K562 (cell line): ENCODE results near the gene POU2F1. TPM values are rescaled to one million over a fixed set of nuclear protein-coding genes. Genes with fewer than 3 reads are reported as not detected.

ENCODE experiments used
- ARID1B ChIP-seq: fragments of 450-650 bp; IDR thresholded peaks from 2 replicates; pipeline ENCODE4 v1.6.1; 2016; ENCODE audit warnings: antibody characterized with exemption, mild to moderate bottlenecking, inconsistent platforms
- BACH1 ChIP-seq: fragments of 200-800 bp; sonication (Bioruptor generic); IDR thresholded peaks from 2 replicates; pipeline ENCODE4 v1.6.1; 2016; ENCODE audit warnings: missing genetic modification characterization, missing compliant biosample characterization
- BHLHE40 ChIP-seq: IDR thresholded peaks from 2 replicates; pipeline ENCODE4 v1.6.1; 2011; ENCODE audit warnings: low read length, improper control_type of control experiment
- BRD9 ChIP-seq: fragments of 450-650 bp; IDR thresholded peaks from 2 replicates; pipeline ENCODE4 v1.6.1; 2018; ENCODE audit warnings: low read depth; ENCODE audit not compliant: partially characterized antibody
- CCNT2 ChIP-seq: IDR thresholded peaks from 2 replicates; pipeline ENCODE4 v1.6.1; 2011; ENCODE audit warnings: borderline replicate concordance, low read depth, mild to moderate bottlenecking, moderate library complexity, mixed read lengths, low read length; ENCODE audit not compliant: insufficient read length; ENCODE audit errors: extremely low read depth
- ERF ChIP-seq: fragments of 450-650 bp; formaldehyde crosslinking; IDR thresholded peaks from 2 replicates; pipeline ENCODE4 v1.4.0; 2020; ENCODE audit warnings: mild to moderate bottlenecking, mixed read lengths
- ETV1 ChIP-seq: fragments of 450-650 bp; conservative IDR thresholded peaks from 2 replicates; pipeline ENCODE4 v1.6.1; 2016; ENCODE audit warnings: missing genetic modification characterization, control low read depth, low read depth, missing compliant biosample characterization
- ETV6 ChIP-seq, 3 experiments: fragments of 150-350 bp in 1 of 3; sonication (generic) in 1 of 3; formaldehyde crosslinking in 1 of 3; IDR thresholded peaks; 2 replicates each; pipeline versions ENCODE4 v1.6.1 to v1.8.0; 2014 to 2022; ENCODE audit warnings: borderline replicate concordance in 2 of 3, low read depth in 2 of 3, antibody characterized with exemption in 1 of 3, low read length in 1 of 3, mild to moderate bottlenecking in 1 of 3, missing genetic modification reagents in 1 of 3
- FOSL1 ChIP-seq: fragments of 200-800 bp; sonication (Bioruptor generic); conservative IDR thresholded peaks from 2 replicates; pipeline ENCODE4 v1.6.1; 2016; ENCODE audit warnings: missing genetic modification characterization, missing compliant biosample characterization
- GABPB1 ChIP-seq: sonication (generic); formaldehyde crosslinking; IDR thresholded peaks from 2 replicates; pipeline ENCODE4 v1.8.0; 2022; ENCODE audit warnings: mild to moderate bottlenecking, missing genetic modification reagents
- HIVEP1 ChIP-seq: fragments of 250-450 bp; sonication (Bioruptor Pico); IDR thresholded peaks from 2 replicates; pipeline ENCODE4 v1.4.0; 2020; ENCODE audit warnings: mild to moderate bottlenecking
- MAX ChIP-seq: sonication (generic); formaldehyde crosslinking; IDR thresholded peaks from 2 replicates; pipeline ENCODE4 v1.9.0; 2022; ENCODE audit warnings: mild to moderate bottlenecking, missing genetic modification reagents
- PRMT5 ChIP-seq: sonication (generic); formaldehyde crosslinking; IDR thresholded peaks from 2 replicates; pipeline ENCODE4 v1.5.0; 2020; ENCODE audit warnings: missing genetic modification reagents
- TRIM24 ChIP-seq, 2 experiments: fragments of 450-650 bp; IDR thresholded peaks; 2 replicates each; pipeline ENCODE4 v1.6.1; 2016
- ZC3H8 ChIP-seq: fragments of 450-650 bp; IDR thresholded peaks from 2 replicates; pipeline ENCODE4 v1.6.1; 2017
- polyA plus RNA-seq, 8 experiments: library from polyadenylated mRNA; depleted of rRNA in 4 of 8; stranded (reverse) in 5 of 8; unstranded in 3 of 8; fragments of >200 nt; fragmentation: Nextera tagmentation in 2 of 8; fragmentation: Illumina TruSeq in 1 of 8; extraction: Ambion mirVana in 2 of 8; extraction: Trizol in 1 of 8; gene quantifications; 2 replicates each; pipeline versions ENCODE4 v1.2.1 to v1.2.3, GENCODE V29; 2011 to 2014; ENCODE audit warnings: inconsistent platforms in 1 of 8, missing spikeins in 1 of 8
- total RNA-seq, 7 experiments: library from RNA; depleted of rRNA in 6 of 7; stranded (reverse); fragments of >200 nt in 6 of 7; fragmentation: Illumina TruSeq in 2 of 7; extraction: Trizol in 2 of 7; gene quantifications; 2 replicates each; pipeline versions ENCODE4 v1.2.1 to v1.2.3, GENCODE V29; 2011 to 2021; ENCODE audit warnings: low replicate concordance in 1 of 7
- TF ChIP-seq, protein P1 (sequence below): fragments of 450-650 bp; IDR thresholded peaks from 2 replicates; pipeline ENCODE4 v1.6.1; 2017; ENCODE audit warnings: antibody characterized with exemption, mild to moderate bottlenecking
- TF ChIP-seq, protein P2 (sequence below): sonication (generic); formaldehyde crosslinking; IDR thresholded peaks from 2 replicates; pipeline ENCODE4 v1.8.0; 2023; ENCODE audit warnings: missing genetic modification reagents, mild to moderate bottlenecking, borderline replicate concordance

Gene POU2F1
- total and polyA plus RNA-seq, 9 of the 15 experiments (the other 6 are each of a cell fraction or from before 2014, with no cell fraction given): 2.6 to 22.3 (median 8.8) TPM

DNA sequence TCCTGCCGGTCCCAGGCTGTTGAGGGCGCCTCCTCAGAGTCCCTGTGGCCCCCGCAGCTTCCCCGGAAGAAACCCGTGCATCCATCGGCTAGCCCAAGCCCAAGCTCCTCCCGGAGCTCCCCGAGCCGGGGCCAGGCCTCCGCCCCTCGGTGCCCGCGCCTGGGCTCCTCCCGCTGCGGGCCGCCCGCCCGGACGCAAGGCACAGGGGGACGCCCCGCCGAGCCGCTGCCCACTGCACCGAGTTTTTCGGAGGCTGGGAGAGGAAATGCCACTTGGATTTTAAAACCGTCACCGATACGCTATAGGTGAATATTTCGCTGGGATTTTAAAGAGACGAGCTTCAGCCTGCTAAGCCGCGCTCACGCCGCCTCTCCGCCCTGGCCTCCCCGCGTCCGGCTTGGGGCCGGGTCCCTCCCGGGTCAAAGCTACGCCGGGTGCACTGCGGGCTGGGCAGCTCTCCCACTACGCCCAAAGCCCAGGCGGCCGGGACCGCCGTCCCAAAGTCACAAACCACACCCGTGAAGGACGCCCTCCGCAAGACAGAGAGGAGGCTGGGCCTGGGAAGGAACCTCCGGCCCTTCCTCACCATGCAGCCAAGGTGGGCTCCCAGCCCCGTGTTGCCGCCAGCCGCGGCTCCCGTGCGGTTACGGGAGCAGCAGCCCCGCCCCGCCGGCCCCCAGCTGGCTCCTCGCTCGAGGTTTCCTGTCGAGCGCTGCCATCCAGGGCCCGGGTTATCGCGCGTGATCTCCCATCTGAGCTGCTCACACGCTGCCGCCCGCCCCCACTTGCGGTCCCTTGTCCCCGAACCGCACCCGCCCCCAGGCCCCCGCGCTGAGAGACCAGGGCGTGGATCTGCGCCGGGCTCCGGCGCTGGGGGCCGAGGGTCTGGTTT, 234.5 kb downstream of the POU2F1 start (continued):
- TF ChIP-seq, protein P1, sequence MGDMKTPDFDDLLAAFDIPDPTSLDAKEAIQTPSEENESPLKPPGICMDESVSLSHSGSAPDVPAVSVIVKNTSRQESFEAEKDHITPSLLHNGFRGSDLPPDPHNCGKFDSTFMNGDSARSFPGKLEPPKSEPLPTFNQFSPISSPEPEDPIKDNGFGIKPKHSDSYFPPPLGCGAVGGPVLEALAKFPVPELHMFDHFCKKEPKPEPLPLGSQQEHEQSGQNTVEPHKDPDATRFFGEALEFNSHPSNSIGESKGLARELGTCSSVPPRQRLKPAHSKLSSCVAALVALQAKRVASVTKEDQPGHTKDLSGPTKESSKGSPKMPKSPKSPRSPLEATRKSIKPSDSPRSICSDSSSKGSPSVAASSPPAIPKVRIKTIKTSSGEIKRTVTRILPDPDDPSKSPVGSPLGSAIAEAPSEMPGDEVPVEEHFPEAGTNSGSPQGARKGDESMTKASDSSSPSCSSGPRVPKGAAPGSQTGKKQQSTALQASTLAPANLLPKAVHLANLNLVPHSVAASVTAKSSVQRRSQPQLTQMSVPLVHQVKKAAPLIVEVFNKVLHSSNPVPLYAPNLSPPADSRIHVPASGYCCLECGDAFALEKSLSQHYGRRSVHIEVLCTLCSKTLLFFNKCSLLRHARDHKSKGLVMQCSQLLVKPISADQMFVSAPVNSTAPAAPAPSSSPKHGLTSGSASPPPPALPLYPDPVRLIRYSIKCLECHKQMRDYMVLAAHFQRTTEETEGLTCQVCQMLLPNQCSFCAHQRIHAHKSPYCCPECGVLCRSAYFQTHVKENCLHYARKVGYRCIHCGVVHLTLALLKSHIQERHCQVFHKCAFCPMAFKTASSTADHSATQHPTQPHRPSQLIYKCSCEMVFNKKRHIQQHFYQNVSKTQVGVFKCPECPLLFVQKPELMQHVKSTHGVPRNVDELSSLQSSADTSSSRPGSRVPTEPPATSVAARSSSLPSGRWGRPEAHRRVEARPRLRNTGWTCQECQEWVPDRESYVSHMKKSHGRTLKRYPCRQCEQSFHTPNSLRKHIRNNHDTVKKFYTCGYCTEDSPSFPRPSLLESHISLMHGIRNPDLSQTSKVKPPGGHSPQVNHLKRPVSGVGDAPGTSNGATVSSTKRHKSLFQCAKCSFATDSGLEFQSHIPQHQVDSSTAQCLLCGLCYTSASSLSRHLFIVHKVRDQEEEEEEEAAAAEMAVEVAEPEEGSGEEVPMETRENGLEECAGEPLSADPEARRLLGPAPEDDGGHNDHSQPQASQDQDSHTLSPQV: no peak
- TF ChIP-seq PRMT5 (CRISPR knock-in tag): no peak
- TF ChIP-seq BRD9: no peak
- TF ChIP-seq ARID1B: peak; percentile 50; the same call in 1 of the 2 replicates
- TF ChIP-seq TRIM24 (IDR thresholded peaks at IDR 0.05): no peak
- peak; percentile 50; the same call in 1 of the 2 replicates for TF ChIP-seq BHLHE40
- TF ChIP-seq HIVEP1 (CRISPR knock-in tag): no peak
- no peak for TF ChIP-seq FOSL1 (tag)
- TF ChIP-seq ETV6 (IDR thresholded peaks at IDR 0.05; ENCODE audit: borderline replicate concordance in 1 of 2, low read depth in 2 of 2, low read length in 1 of 2): no peak
- TF ChIP-seq ETV6 (CRISPR knock-in tag; IDR thresholded peaks at IDR 0.05; ENCODE audit: borderline replicate concordance): no peak
- TF ChIP-seq CCNT2: peak; percentile 82
- TF ChIP-seq GABPB1 (CRISPR knock-in tag): 0 out of 2 replicates have a peak, but pooled peaks have one; percentile 12
- no peak for TF ChIP-seq BACH1
- peak; percentile 10; the same call in 1 of the 2 replicates for TF ChIP-seq MAX
- 0 out of 2 replicates have a peak, but pooled peaks have one; percentile 29 for TF ChIP-seq ERF (CRISPR knock-in tag)
- TF ChIP-seq, protein P2, sequence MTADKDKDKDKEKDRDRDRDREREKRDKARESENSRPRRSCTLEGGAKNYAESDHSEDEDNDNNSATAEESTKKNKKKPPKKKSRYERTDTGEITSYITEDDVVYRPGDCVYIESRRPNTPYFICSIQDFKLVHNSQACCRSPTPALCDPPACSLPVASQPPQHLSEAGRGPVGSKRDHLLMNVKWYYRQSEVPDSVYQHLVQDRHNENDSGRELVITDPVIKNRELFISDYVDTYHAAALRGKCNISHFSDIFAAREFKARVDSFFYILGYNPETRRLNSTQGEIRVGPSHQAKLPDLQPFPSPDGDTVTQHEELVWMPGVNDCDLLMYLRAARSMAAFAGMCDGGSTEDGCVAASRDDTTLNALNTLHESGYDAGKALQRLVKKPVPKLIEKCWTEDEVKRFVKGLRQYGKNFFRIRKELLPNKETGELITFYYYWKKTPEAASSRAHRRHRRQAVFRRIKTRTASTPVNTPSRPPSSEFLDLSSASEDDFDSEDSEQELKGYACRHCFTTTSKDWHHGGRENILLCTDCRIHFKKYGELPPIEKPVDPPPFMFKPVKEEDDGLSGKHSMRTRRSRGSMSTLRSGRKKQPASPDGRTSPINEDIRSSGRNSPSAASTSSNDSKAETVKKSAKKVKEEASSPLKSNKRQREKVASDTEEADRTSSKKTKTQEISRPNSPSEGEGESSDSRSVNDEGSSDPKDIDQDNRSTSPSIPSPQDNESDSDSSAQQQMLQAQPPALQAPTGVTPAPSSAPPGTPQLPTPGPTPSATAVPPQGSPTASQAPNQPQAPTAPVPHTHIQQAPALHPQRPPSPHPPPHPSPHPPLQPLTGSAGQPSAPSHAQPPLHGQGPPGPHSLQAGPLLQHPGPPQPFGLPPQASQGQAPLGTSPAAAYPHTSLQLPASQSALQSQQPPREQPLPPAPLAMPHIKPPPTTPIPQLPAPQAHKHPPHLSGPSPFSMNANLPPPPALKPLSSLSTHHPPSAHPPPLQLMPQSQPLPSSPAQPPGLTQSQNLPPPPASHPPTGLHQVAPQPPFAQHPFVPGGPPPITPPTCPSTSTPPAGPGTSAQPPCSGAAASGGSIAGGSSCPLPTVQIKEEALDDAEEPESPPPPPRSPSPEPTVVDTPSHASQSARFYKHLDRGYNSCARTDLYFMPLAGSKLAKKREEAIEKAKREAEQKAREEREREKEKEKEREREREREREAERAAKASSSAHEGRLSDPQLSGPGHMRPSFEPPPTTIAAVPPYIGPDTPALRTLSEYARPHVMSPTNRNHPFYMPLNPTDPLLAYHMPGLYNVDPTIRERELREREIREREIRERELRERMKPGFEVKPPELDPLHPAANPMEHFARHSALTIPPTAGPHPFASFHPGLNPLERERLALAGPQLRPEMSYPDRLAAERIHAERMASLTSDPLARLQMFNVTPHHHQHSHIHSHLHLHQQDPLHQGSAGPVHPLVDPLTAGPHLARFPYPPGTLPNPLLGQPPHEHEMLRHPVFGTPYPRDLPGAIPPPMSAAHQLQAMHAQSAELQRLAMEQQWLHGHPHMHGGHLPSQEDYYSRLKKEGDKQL: no peak
- TF ChIP-seq ETV1 (tag): no peak
- TF ChIP-seq ZC3H8: no peak
